OCI-LY7 (cell line): Measurements from ENCODE around the gene WDR17.

Source experiments
- CTCF ChIP-seq: fragments of 200-600 bp; sonication (generic); conservative IDR thresholded peaks from 2 replicates; pipeline ENCODE4 v1.5.1; 2014; ENCODE audit warnings: mild to moderate bottlenecking, antibody characterized with exemption, low read length, moderate library complexity, mixed read lengths
- EZH2phosphoT487 ChIP-seq: fragments of 200-600 bp; sonication (generic); IDR thresholded peaks from 2 replicates; pipeline ENCODE4 v1.6.1; 2018; ENCODE audit warnings: low read depth, borderline replicate concordance, mild to moderate bottlenecking, mixed run types, antibody characterized with exemption, low read length, moderate library complexity, mixed read lengths

GRCh38 chr4:176198316-176198903 lies 132.8 kb downstream of the WDR17 start:
- TF ChIP-seq CTCF (no peak), EZH2phosphoT487 (no peak)
